ENCODE data around the gene ELP1. TPM values are rescaled to one million over a fixed set of nuclear protein-coding genes. Genes with fewer than 3 reads are reported as not detected.

Gene ELP1
- polyA plus RNA-seq, 1 donor (not counting 4 experiments of a cell fraction or from before 2014, with no cell fraction given), result 49.6 TPM

DNA sequence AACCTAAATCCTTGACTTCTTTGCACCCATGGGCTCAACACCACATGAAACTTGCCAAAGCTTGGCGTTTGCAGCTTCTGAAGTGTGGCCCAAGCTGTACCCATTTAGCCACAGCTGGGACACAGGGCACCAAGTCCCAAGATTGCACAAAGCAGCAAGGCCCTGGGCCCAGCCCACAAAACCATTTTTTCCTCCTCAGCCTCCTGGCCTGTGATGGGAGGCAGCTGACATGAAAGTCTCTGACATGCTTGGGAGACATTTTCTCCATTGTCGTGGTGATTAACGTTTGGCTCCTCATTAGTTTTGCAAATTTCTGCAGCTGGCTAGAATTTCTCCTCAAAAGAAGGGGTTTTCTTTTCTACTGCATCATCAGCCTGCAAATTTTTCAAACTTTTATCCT lies 110.1 kb downstream of the ELP1 start:
- no peak for FAIRE-seq
- Histone ChIP-seq H3K4me3 (ENCODE audit: control insufficient read depth in 2 of 3, extremely low read depth in 1 of 3, insufficient read depth in 2 of 3, low read depth in 1 of 3, low read length in 3 of 3) (no peak overlapping the region), H4K20me1 (ENCODE audit: control insufficient read depth, extremely low read depth, insufficient read depth, low read length) (no peaks in the 10 kb centered on the region), H3K9me1 (ENCODE audit: control insufficient read depth, extremely low read depth, insufficient read depth, low read length) (no peaks in the 10 kb centered on the region), H3K4me1 (ENCODE audit: control insufficient read depth, extremely low read depth, insufficient read depth, low read length) (no peaks in the 10 kb centered on the region), H3K79me2 (ENCODE audit: control insufficient read depth, insufficient read depth, low read length) (no peaks in the 10 kb centered on the region), H2AFZ (ENCODE audit: control insufficient read depth, low read length) (no peak overlapping the region), H3K27me3 (ENCODE audit: control insufficient read depth, extremely low read depth, insufficient read depth, low read length) (no peaks in the 10 kb centered on the region), H3K9ac (ENCODE audit: control insufficient read depth, extremely low read depth, insufficient read depth, low read length) (no peak overlapping the region), H3K4me2 (ENCODE audit: control insufficient read depth, extremely low read depth, insufficient read depth, low read depth, low read length) (no peak overlapping the region), H3K36me3 (ENCODE audit: control insufficient read depth in 2 of 2, extremely low read depth in 1 of 2, insufficient read depth in 2 of 2, low read length in 2 of 2) (no peaks in the 10 kb centered on the region), H3K9me3 (ENCODE audit: control insufficient read depth, low read depth, low read length) (peaks cover 2% of the 10 kb centered on the region), H3K27ac (ENCODE audit: control insufficient read depth, insufficient read depth, low read length) (no peak overlapping the region)
- DNase-seq (ENCODE audit: low read depth, low spot score), result no peak
- no peak for TF ChIP-seq EZH2 (IDR thresholded peaks at IDR 0.05; ENCODE audit: low read length)
- TF ChIP-seq, protein P1, sequence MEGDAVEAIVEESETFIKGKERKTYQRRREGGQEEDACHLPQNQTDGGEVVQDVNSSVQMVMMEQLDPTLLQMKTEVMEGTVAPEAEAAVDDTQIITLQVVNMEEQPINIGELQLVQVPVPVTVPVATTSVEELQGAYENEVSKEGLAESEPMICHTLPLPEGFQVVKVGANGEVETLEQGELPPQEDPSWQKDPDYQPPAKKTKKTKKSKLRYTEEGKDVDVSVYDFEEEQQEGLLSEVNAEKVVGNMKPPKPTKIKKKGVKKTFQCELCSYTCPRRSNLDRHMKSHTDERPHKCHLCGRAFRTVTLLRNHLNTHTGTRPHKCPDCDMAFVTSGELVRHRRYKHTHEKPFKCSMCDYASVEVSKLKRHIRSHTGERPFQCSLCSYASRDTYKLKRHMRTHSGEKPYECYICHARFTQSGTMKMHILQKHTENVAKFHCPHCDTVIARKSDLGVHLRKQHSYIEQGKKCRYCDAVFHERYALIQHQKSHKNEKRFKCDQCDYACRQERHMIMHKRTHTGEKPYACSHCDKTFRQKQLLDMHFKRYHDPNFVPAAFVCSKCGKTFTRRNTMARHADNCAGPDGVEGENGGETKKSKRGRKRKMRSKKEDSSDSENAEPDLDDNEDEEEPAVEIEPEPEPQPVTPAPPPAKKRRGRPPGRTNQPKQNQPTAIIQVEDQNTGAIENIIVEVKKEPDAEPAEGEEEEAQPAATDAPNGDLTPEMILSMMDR (optimal IDR thresholded peaks at IDR 0.05 in 1 of 3, IDR thresholded peaks at IDR 0.05 in 1 of 3, conservative IDR thresholded peaks at IDR 0.05 in 1 of 3; ENCODE audit: extremely low read depth in 1 of 3, insufficient read depth in 2 of 3, low read length in 3 of 3), result no peak
- dilution Hi-C loops (cut with MboI; ENCODE audit: extremely low pct_ligation_motif_present, low sequenced_read_pairs), result no loop called here

Small RNA genes lying within 50 kb of the gene (small RNA-seq; reads per million reads assigned to genes)
- 0 reads per million in 3 experiments for gene AL359692.1 (ENCODE audit: insufficient read length in 3 of 3, low read depth in 3 of 3, low replicate concordance in 1 of 3)

Other genes with a start within 250 kb of the ELP1 start
- 0.04 TPM in 1 of 3 replicates, not detected in the others for gene ACTL7B, start 78.1 kb downstream of the ELP1 start, polyA plus RNA-seq
- not detected in 3 replicates for gene ACTL7A, start 71.9 kb downstream of the ELP1 start, polyA plus RNA-seq
- 17.9 to 30.5 TPM (median 25.1 TPM) in 3 replicates for gene ABITRAM, start 276 bp upstream of the ELP1 start, polyA plus RNA-seq
- gene CTNNAL1, start 79.4 kb upstream of the ELP1 start, polyA plus RNA-seq, result 30.9 to 112 TPM (median 89.7 TPM) in 3 replicates
- 40.0 to 46.1 TPM (median 41.6 TPM) in 3 replicates for gene TMEM245, start 185.8 kb upstream of the ELP1 start, polyA plus RNA-seq
- gene FRRS1L, start 233.1 kb upstream of the ELP1 start, polyA plus RNA-seq, result 0.01 to 0.03 TPM in 2 of 3 replicates, not detected in the other